ENCODE data around the gene RASL10A. TPM values are rescaled to one million over a fixed set of nuclear protein-coding genes. Genes with fewer than 3 reads are reported as not detected.
A peak's percentile ranks its signal among the peaks of the same experiment; 100 is the strongest.

RASL10A gene
- total RNA-seq, 1 donor from 2014 or later, result 0.88 TPM

- ATAC-seq, result no peak
Measured at GRCh38 chr22:29317827-29318454, 2.4 kb upstream of the RASL10A start.

GRCh38 chr22:29316141-29316828, 788 bp upstream of the RASL10A start:
- no peak for ATAC-seq

- no peak for ATAC-seq
Measured at GRCh38 chr22:29314537-29315285, 786 bp downstream of the RASL10A start.

GRCh38 chr22:29313576-29314466, 1.7 kb downstream of the RASL10A start:
- no peak for ATAC-seq

GRCh38 chr22:29313126-29313575, 2.3 kb downstream of the RASL10A start:
- no peak for ATAC-seq

GRCh38 chr22:29312218-29313125, 3.0 kb downstream of the RASL10A start:
- no peak for ATAC-seq

GRCh38 chr22:29311464-29312217, 3.9 kb downstream of the RASL10A start:
- ATAC-seq, result no peak

- peak; percentile 66 for ATAC-seq
Measured at GRCh38 chr22:29310863-29311339, 4.6 kb downstream of the RASL10A start.

- no peak for ATAC-seq
Measured at GRCh38 chr22:29310065-29310862, 5.2 kb downstream of the RASL10A start.

GRCh38 chr22:29309332-29310064, 6.0 kb downstream of the RASL10A start:
- no peak for ATAC-seq

- peak; percentile 2 for ATAC-seq
Measured at GRCh38 chr22:29308791-29309262, 6.7 kb downstream of the RASL10A start.

- ATAC-seq, result peak; percentile 32
Measured at GRCh38 chr22:29308148-29308790, 7.2 kb downstream of the RASL10A start.

GRCh38 chr22:29307596-29308147, 7.8 kb downstream of the RASL10A start:
- no peak for ATAC-seq

GRCh38 chr22:29306835-29307595, 8.5 kb downstream of the RASL10A start:
- peak; percentile 46 for ATAC-seq

- peak; percentile 42 for ATAC-seq
Measured at GRCh38 chr22:29306175-29306834, 9.2 kb downstream of the RASL10A start, which contains the start of gene GAS2L1. TSS of gene GAS2L1 (plus strand) at chr22:29306650. CDS start at chr22:29308106, 1,456 bp downstream.

- no peak for ATAC-seq
Measured at GRCh38 chr22:29305836-29306174, 9.7 kb downstream of the RASL10A start.
